HepG2 (cell line): ENCODE data around the gene MCC. TPM values are rescaled to one million over a fixed set of nuclear protein-coding genes. Genes with fewer than 3 reads are reported as not detected.
A peak's percentile ranks its signal among the peaks of the same experiment; 100 is the strongest.

Experiments used
- ATAC-seq: fragments of 200-7000 bp; cut with Tn5 transposase; 3 replicates; pipeline ENCODE4 v1.9.1; 2020; ENCODE audit warnings: mild to moderate bottlenecking, moderate library complexity
- BruUV-seq: library from RNA; stranded (reverse); fragments of 400-500 nt; replicated peaks from 2 replicates; lab custom pipeline; 2021; lab: Mats Ljungman, UMichigan
- CTCF ChIA-PET: fragments of 300-600 bp; formaldehyde crosslinking; extraction: SDS; loops from one replicate; lab custom pipeline; 2021; ENCODE audit warnings: low total read pairs, inconsistent platforms, low intra/inter-chr PET ratio; lab: Yijun Ruan, JAX
- POLR2A ChIA-PET: fragments of 350-600 bp; sonication (Branson Sonifier 250); formaldehyde crosslinking; loops from one replicate; lab custom pipeline; 2020; ENCODE audit warnings: antibody characterized with exemption, inconsistent platforms; lab: Yijun Ruan, JAX
- DNase-seq: peaks from one replicate; pipeline ENCODE4 v3.0.0-alpha.2; 2015; ENCODE audit warnings: low spot score
- FAIRE-seq: peaks from 3 replicates; lab custom pipeline; 2011; peaks lifted over from hg19 to GRCh38; lab: Jason Lieb, UNC
- H2AFZ ChIP-seq: one replicate; pipeline ENCODE4 v1.6.1; 2011; ENCODE audit warnings: low read length, inconsistent platforms
- H3K27ac ChIP-seq: fragments of 300-600 bp; 3 replicates; pipeline ENCODE4 v1.8.0; 2011; ENCODE audit warnings: mixed run types, mild to moderate bottlenecking, mixed read lengths, low read length, inconsistent platforms; ENCODE audit not compliant: insufficient read depth; ENCODE audit errors: extremely low read length
- H3K27me3 ChIP-seq, 2 experiments: fragments of 200-600 bp in 1 of 2; 2 replicates in 1 of 2; 3 replicates in 1 of 2; pipeline versions ENCODE4 v1.6.0 to v1.8.0; 2011; ENCODE audit warnings: low read length in 2 of 2, mild to moderate bottlenecking in 2 of 2, moderate library complexity in 2 of 2, inconsistent platforms in 1 of 2; ENCODE audit not compliant: insufficient read depth in 2 of 2, control insufficient read depth in 1 of 2
- H3K36me3 ChIP-seq, 2 experiments: fragments of 200-600 bp in 1 of 2; replicated peaks in 1 of 2; 2 replicates in 1 of 2; 3 replicates in 1 of 2; pipeline versions ENCODE4 v1.5.1 to v1.8.0; 2011; ENCODE audit warnings: low read length in 2 of 2, inconsistent platforms in 1 of 2; ENCODE audit not compliant: insufficient read depth in 2 of 2, control insufficient read depth in 1 of 2
- H3K4me1 ChIP-seq: 2 replicates; pipeline ENCODE4 v1.5.1; 2012; ENCODE audit warnings: low read length, inconsistent platforms; ENCODE audit not compliant: insufficient read depth
- H3K4me2 ChIP-seq: 2 replicates; pipeline ENCODE4 v1.6.0; 2011; ENCODE audit warnings: low read depth, low read length, inconsistent platforms
- H3K4me3 ChIP-seq, 3 experiments: fragments of 200-600 bp in 1 of 3; sonication (generic), shearing (Covaris generic) in 1 of 3; replicated peaks in 1 of 3; 2 replicates each; pipeline ENCODE4 v1.5.1; 2011 to 2016; ENCODE audit warnings: low read length in 3 of 3, inconsistent platforms in 2 of 3, low read depth in 2 of 3, mild to moderate bottlenecking in 2 of 3, control low read depth in 1 of 3, mixed read lengths in 1 of 3; ENCODE audit not compliant: insufficient read depth in 1 of 3
- H3K79me2 ChIP-seq: one replicate; pipeline ENCODE4 v1.6.1; 2011; ENCODE audit warnings: low read length, inconsistent platforms; ENCODE audit not compliant: insufficient read depth
- H3K9ac ChIP-seq: 2 replicates; pipeline ENCODE4 v1.6.0; 2011; ENCODE audit warnings: mild to moderate bottlenecking, low read depth, low read length, inconsistent platforms; ENCODE audit not compliant: insufficient read depth
- H3K9me3 ChIP-seq: 2 replicates; pipeline ENCODE4 v1.5.1; 2012; ENCODE audit warnings: mild to moderate bottlenecking, low read length
- H4K20me1 ChIP-seq: 2 replicates; pipeline ENCODE4 v1.6.0; 2011; ENCODE audit warnings: inconsistent platforms, mild to moderate bottlenecking, low read length, moderate library complexity; ENCODE audit not compliant: insufficient read depth
- ARID3A ChIP-seq: IDR thresholded peaks from 2 replicates; pipeline ENCODE4 v1.6.1; 2012; ENCODE audit warnings: low read depth, low read length, improper control_type of control experiment
- ATM ChIP-seq: fragments of 450-650 bp; IDR thresholded peaks from 2 replicates; pipeline ENCODE4 v1.7.1; 2017; ENCODE audit warnings: mild to moderate bottlenecking, borderline replicate concordance
- CAMTA2 ChIP-seq: sonication (generic); formaldehyde crosslinking; IDR thresholded peaks from 2 replicates; pipeline ENCODE4 v1.4.0; 2020; ENCODE audit warnings: mild to moderate bottlenecking, missing genetic modification reagents, borderline replicate concordance
- CHD4 ChIP-seq: fragments of 200-600 bp; sonication (generic); IDR thresholded peaks from 2 replicates; pipeline ENCODE4 v1.7.0; 2017; ENCODE audit warnings: mild to moderate bottlenecking, low read length, borderline replicate concordance
- ELF3 ChIP-seq: IDR thresholded peaks from 2 replicates; pipeline ENCODE4 v1.6.1; 2016; ENCODE audit warnings: missing genetic modification reagents, missing compliant biosample characterization
- GATAD2A ChIP-seq: IDR thresholded peaks from 2 replicates; pipeline ENCODE4 v1.6.1; 2016
- MAZ ChIP-seq, 2 experiments: sonication (generic) in 1 of 2; formaldehyde crosslinking in 1 of 2; IDR thresholded peaks; 2 replicates each; pipeline versions ENCODE4 v1.5.0 to v1.6.1; 2012 to 2020; ENCODE audit warnings: low read depth in 2 of 2, mild to moderate bottlenecking in 2 of 2, borderline replicate concordance in 1 of 2, improper control_type of control experiment in 1 of 2, low read length in 1 of 2, missing genetic modification reagents in 1 of 2, moderate library complexity in 1 of 2
- MXD1 ChIP-seq: sonication (generic); formaldehyde crosslinking; IDR thresholded peaks from 2 replicates; pipeline ENCODE4 v1.4.0; 2020; ENCODE audit warnings: mild to moderate bottlenecking, missing genetic modification reagents
- PLRG1 ChIP-seq: fragments of 450-650 bp; conservative IDR thresholded peaks from 2 replicates; pipeline ENCODE4 v1.6.1; 2016
- RXRB ChIP-seq: IDR thresholded peaks from 2 replicates; pipeline ENCODE4 v1.6.1; 2016; ENCODE audit warnings: borderline replicate concordance, missing genetic modification reagents, missing compliant biosample characterization
- ZBTB39 ChIP-seq: sonication (generic); formaldehyde crosslinking; IDR thresholded peaks from 2 replicates; pipeline ENCODE4 v1.5.0; 2020; ENCODE audit warnings: missing genetic modification reagents
- ZNF292 ChIP-seq: sonication (generic); formaldehyde crosslinking; IDR thresholded peaks from 2 replicates; pipeline ENCODE4 v1.8.1; 2022; ENCODE audit warnings: mild to moderate bottlenecking, low read depth, missing genetic modification reagents, borderline replicate concordance
- ZNF672 ChIP-seq: sonication (generic); formaldehyde crosslinking; IDR thresholded peaks from 2 replicates; pipeline ENCODE4 v1.8.1; 2022; ENCODE audit warnings: missing genetic modification reagents
- ZSCAN22 ChIP-seq: sonication (generic); formaldehyde crosslinking; IDR thresholded peaks from 2 replicates; pipeline ENCODE4 v1.4.0; 2020; ENCODE audit warnings: mild to moderate bottlenecking, missing genetic modification reagents
- WGBS: methylation state at CpG from one replicate; pipeline ENCODE4 v1.1.6; 2017; ENCODE audit warnings: low lambda C conversion rate; 5-methylcytosine and 5-hydroxymethylcytosine counted together
- in situ Hi-C: cut with HindIII; loops from 2 replicates; pipeline ENCODE4 v1.10.0; 2017; ENCODE audit warnings: low pct_unique_long_range_greater_than_20kb; ENCODE audit not compliant: extremely low pct_ligation_motif_present
- intact Hi-C: fragments of 100-400 bp; cut with micrococcal nuclease; formaldehyde crosslinking; loops from one replicate; pipeline ENCODE4 v1.10.0; 2022; ENCODE audit not compliant: unreplicated experiment
- polyA plus RNA-seq, 8 experiments: library from polyadenylated mRNA; depleted of rRNA in 3 of 8; stranded (reverse) in 7 of 8; unstranded in 1 of 8; fragments of >200 nt; fragmentation: Illumina TruSeq in 4 of 8; extraction: Trizol in 4 of 8; gene quantifications; 2 replicates each; pipeline versions ENCODE4 v1.2.1 to v1.2.3, GENCODE V29; 2011 to 2016; ENCODE audit warnings: low read depth in 4 of 8, missing spikeins in 1 of 8, mixed read lengths in 1 of 8; ENCODE audit not compliant: insufficient read depth in 1 of 8
- total RNA-seq, 5 experiments: library from RNA; depleted of rRNA; stranded (reverse); fragments of >200 nt; fragmentation: Illumina TruSeq; extraction: Trizol; gene quantifications; 2 replicates each; pipeline ENCODE4 v1.2.3, GENCODE V29; 2016; ENCODE audit warnings: low read depth in 1 of 5

The MCC gene
- total and polyA plus RNA-seq, 2 of the 13 experiments (the other 11 are each of a cell fraction or from before 2014, with no cell fraction given), result 0.55 to 2.4 TPM

- Histone ChIP-seq H3K4me2 (peak overlapping the region; percentile 63), H3K4me1 (peaks cover 38% of the 10 kb centered on the region), H3K79me2 (no peaks in the 10 kb centered on the region), H3K9ac (no peak overlapping the region), H3K4me3 (peak overlapping the region; percentile 33 to 43 (median 36); a peak in 5 of 6 replicates), H4K20me1 (no peaks in the 10 kb centered on the region), H3K36me3 (no peaks in the 10 kb centered on the region), H3K27me3 (peaks cover 0 to 8% of the 10 kb centered on the region in 2 experiments; a peak in 1 of 5 replicates), H3K27ac (peak overlapping the region; percentile 35), H2AFZ (no peak overlapping the region), H3K9me3 (no peaks in the 10 kb centered on the region)
- in situ Hi-C loops (no loop called here), intact Hi-C loops (loop anchor here (5.0 kb wide), 1 partner anchor 146 kb away; no protein-coding TSS in a partner anchor)
- 8% methylated on average over 19 of the region's 27 CpGs for WGBS
- ChIA-PET CTCF (no interaction called here), POLR2A (interaction anchor here (0.7 kb wide), 1 partner anchor 50 kb away, joined by 3 read pairs; no protein-coding TSS in a partner anchor)
- FAIRE-seq (peak; percentile 63), DNase-seq (peak; percentile 81), ATAC-seq (peak; percentile 80)
- no TSS peak for BruUV-seq
- TF ChIP-seq PLRG1 (no peak), CAMTA2 (CRISPR knock-in tag) (no peak), ATM (no peak), ZSCAN22 (CRISPR knock-in tag) (no peak), MXD1 (CRISPR knock-in tag) (no peak), ELF3 (no peak), GATAD2A (peak; percentile 53; the same call in 1 of the 2 replicates), RXRB (CRISPR knock-in tag) (no peak), ZNF672 (no peak), ZBTB39 (CRISPR knock-in tag) (no peak), CHD4 (no peak), MAZ (IDR thresholded peaks at IDR 0.05; ENCODE audit: borderline replicate concordance, low read depth, low read length) (no peak), MAZ (CRISPR knock-in tag; IDR thresholded peaks at IDR 0.05; ENCODE audit: low read depth) (no peak), ARID3A (peak; percentile 41; the same call in 1 of the 2 replicates), ZNF292 (CRISPR knock-in tag) (no peak; the same call in 1 of the 2 replicates)
Observed at GRCh38 chr5:113202746-113203716, 285.2 kb downstream of the MCC start.
